HG03108 (cell line): ENCODE measurements around the gene VAX1.
"Not testable (repeated sequence)": the region's sequence is repeated elsewhere in the genome, so short reads cannot be mapped to it uniquely, and the experiment has no call there.

Experiments
- ATAC-seq: cut with Tn5 transposase; IDR thresholded peaks from one replicate; pipeline ENCODE4 v1.9.1; 2021; ENCODE audit warnings: moderate library complexity; ENCODE audit not compliant: unreplicated experiment

The VAX1 gene, protein sequence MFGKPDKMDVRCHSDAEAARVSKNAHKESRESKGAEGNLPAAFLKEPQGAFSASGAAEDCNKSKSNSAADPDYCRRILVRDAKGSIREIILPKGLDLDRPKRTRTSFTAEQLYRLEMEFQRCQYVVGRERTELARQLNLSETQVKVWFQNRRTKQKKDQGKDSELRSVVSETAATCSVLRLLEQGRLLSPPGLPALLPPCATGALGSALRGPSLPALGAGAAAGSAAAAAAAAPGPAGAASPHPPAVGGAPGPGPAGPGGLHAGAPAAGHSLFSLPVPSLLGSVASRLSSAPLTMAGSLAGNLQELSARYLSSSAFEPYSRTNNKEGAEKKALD

GRCh38 chr10:117137911-117138642 lies at the start of gene VAX1:
VAX1 (minus strand) TSS chr10:117138270; CDS start chr10:117138056, 214 bp downstream.
- no peak for ATAC-seq

- ATAC-seq: no peak
Measured at GRCh38 chr10:117186832-117187615, 49.0 kb upstream of the VAX1 start.

- ATAC-seq: not testable (repeated sequence)
Measured at GRCh38 chr10:117185817-117186216, 47.7 kb upstream of the VAX1 start.

DNA sequence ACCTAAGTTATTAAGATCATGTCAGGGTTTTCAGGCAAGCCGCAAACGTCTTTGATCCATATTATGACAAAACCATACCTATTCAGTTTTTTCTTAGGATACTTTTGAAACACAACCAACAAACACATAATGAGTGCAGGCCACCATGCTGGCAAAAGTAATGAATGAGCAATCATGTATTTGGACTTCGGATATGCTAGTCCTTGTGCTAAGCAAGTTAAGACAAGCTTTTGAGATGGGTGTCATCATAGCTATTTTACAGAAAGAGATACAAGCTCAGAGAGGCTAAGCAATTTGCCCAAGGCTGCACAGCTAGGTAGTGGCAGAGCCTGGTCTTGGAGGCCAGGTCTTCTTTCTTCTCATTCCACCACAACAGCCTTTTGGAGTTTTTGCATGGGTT lies 46.8 kb upstream of the VAX1 start:
- ATAC-seq: no peak

GRCh38 chr10:117184296-117184695 lies 46.2 kb upstream of the VAX1 start:
- ATAC-seq: no peak

GRCh38 chr10:117178190-117178589 lies 40.1 kb upstream of the VAX1 start:
- ATAC-seq: no peak

DNA sequence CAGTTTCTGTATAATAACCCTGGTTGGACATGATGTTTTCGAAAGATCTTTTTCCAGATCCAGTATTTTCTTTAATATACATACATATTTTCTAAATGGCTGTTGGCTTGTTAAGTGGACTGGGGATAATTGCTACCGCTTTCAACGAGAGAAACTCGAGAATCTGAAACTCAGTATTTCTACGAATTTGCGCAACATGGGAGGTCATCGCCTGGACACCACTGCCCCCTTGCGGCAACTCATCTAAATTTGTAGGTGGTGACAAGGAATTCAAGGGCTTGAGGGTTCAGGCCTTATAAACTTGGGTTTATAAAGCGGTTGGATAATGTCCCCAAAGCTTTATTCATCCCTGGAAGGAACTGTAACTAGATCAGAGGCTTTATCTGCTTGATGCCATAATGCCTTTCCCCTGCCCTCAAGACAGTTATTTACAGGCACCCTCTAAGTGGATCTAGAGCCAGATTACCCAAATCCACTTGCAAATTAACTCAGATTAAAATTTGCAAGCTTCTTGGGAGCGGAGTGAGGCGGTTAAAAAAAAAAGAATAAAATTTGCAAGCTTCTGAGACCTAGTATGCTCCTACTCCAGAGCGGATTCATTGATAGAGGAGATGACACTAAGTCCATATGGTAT lies 37.9 kb upstream of the VAX1 start:
- peak; percentile 31 for ATAC-seq

- peak; percentile 31 for ATAC-seq
Measured at GRCh38 chr10:117175215-117175900, 37.3 kb upstream of the VAX1 start.

DNA sequence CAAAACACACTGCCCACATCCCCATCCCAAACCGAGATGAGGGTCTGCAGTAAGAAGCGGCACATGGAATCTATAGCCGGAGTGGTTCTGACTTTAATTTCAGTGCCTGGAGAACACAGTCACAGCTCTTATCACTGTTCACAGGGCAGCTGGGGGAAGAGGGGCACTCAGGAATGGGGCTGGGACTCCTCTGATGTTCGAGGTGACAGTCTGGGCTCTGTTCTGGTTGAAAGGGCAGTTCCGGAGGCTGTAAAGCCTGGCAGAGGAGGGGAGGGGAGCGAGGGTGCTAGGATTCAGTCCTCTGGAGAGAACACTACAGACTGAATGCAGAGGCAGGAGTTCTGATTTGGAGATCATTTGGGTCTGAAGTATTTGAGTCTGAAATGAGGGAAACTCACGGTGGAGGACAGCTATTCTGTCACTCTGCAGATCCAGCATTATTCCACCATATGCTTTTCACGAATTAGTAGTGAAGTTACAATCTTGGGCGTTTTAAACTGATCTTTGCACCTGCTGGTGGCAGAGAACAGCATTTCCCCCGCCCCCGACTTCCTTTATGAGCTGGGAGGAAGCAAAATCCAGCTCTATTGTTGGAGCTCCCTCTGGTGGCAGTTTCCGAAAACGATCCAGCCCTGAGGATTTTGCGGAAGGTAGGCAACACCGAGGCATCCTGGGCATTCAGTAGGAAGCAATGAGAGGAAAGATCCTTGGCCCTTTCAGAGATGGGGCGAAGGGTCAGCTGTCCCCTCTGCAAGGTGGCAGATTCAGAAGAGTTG lies 36.6 kb upstream of the VAX1 start:
- ATAC-seq: peak; percentile 65

GRCh38 chr10:117170244-117170643 lies 32.2 kb upstream of the VAX1 start:
- ATAC-seq: no peak

DNA sequence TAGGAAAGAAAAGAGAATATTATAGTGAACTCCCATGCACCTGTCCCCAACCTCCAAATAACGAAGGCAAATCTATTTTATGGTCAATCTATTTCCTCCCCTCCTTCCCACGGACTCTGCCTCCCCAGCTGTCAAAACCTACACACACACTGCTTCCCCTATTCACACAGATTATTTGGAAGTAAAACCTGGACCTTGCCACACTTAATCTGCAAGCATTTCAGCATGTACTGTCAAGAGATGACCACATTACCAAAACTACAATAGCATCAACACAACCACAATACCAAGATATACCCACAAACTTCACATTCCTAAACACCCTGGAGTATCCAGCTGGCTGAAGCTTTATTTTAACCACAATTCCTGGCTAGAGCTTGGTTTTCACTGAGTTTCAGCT lies 31.4 kb upstream of the VAX1 start:
- ATAC-seq: no peak

- no peak for ATAC-seq
Measured at GRCh38 chr10:117168729-117169128, 30.7 kb upstream of the VAX1 start.

GRCh38 chr10:117167789-117168674 lies 30.0 kb upstream of the VAX1 start:
- ATAC-seq: peak; percentile 80

GRCh38 chr10:117167346-117167788 lies 29.3 kb upstream of the VAX1 start:
- no peak for ATAC-seq

- no peak for ATAC-seq
Measured at GRCh38 chr10:117166418-117167345, 28.6 kb upstream of the VAX1 start.

DNA sequence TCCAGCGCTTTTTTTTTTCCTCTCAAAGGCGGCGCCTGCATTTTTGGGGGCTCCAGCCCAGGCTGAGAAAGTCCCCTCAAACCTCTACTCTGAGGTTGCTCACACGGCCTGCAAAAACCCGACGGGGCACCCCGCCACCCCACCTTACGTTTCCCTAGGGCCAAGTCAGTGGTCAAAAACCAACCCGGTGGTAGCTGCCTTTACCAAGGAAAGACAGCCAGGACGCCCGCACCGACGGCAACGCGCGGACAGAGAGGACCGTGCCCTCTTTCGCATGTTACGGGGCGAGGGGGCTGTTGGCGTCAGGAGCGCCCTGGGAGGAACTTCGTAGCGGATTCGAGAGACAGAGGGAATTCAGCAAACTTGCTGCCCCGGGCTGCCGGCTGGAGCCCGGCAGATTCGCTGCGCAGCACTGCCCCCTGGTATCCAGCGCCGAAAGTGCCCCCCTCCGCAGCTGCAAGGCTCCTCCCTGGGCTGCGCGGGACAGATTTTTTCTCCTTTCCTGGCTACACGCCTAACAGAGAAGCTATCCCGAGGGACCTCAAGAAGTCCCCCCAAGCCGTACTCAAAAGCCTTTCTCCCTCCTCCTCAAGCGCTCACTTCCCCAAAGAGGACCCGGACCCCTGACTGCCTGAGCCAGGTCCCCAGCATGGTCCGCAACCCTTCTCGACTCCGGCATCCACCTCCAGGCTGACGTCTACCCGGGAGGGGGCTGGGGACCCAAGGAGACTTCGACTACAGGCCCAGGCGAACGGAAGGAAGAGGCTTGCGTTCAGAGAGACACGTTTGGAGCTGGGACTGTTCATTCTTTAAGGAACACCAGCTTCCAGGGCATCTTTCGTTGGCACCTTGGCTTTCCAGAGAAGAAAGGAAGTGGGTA lies 27.7 kb upstream of the VAX1 start:
- ATAC-seq: no peak
